ENCODE measurements around the gene AP3D1. TPM values are rescaled to one million over a fixed set of nuclear protein-coding genes. Genes with fewer than 3 reads are reported as not detected.

The AP3D1 gene
- total and polyA plus RNA-seq, 9 of the 15 experiments (the other 6 are each of a cell fraction or from before 2014, with no cell fraction given), result 1.2 to 86.1 (median 35.9) TPM

GRCh38 chr19:2151339-2152229 is at the start of gene AP3D1 (continued):
- no peak for TF ChIP-seq TEAD2 (tag; IDR thresholded peaks at IDR 0.05)
- TF ChIP-seq SMAD4 (CRISPR knock-in tag; conservative IDR thresholded peaks at IDR 0.05), result peak; percentile 47
- TF ChIP-seq ZNF707 (CRISPR knock-in tag; conservative IDR thresholded peaks at IDR 0.05), result no peak
- TF ChIP-seq RUNX1 (IDR thresholded peaks at IDR 0.05; ENCODE audit: low read depth), result no peak
- no peak for TF ChIP-seq ZNF589 (CRISPR knock-in tag; IDR thresholded peaks at IDR 0.05; ENCODE audit: low read depth)
- no peak for TF ChIP-seq ZNF764 (CRISPR knock-in tag; IDR thresholded peaks at IDR 0.05; ENCODE audit: low read depth)
- no peak for TF ChIP-seq ZNF512 (tag; IDR thresholded peaks at IDR 0.05)
- no peak for TF ChIP-seq THRB (CRISPR knock-in tag; conservative IDR thresholded peaks at IDR 0.05)
- TF ChIP-seq ZSCAN32 (CRISPR knock-in tag; IDR thresholded peaks at IDR 0.05), result no peak
- TF ChIP-seq MGA (IDR thresholded peaks at IDR 0.05), result no peak
- no peak for TF ChIP-seq COPS2 (conservative IDR thresholded peaks at IDR 0.05)
- TF ChIP-seq TAF9B (IDR thresholded peaks at IDR 0.05; ENCODE audit: partially characterized antibody), result no peak
- peak; percentile 88 for TF ChIP-seq GABPB1 (CRISPR knock-in tag; IDR thresholded peaks at IDR 0.05)
